Endodermal cell (in vitro differentiated cells): ENCODE results near the gene OR10A2. TPM values are rescaled to one million over a fixed set of nuclear protein-coding genes. Genes with fewer than 3 reads are reported as not detected.
"Not testable (repeated sequence)": the region's sequence is repeated elsewhere in the genome, so short reads cannot be mapped to it uniquely, and the experiment has no call there.

ENCODE experiments used
- DNase-seq: peaks from one replicate; pipeline ENCODE4 v3.0.0-alpha.2; 2017
- H3K27ac ChIP-seq: 2 replicates; pipeline ENCODE4 v1.5.1; 2013; ENCODE audit warnings: mild to moderate bottlenecking, low read depth, low read length, moderate library complexity
- H3K27me3 ChIP-seq: 2 replicates; pipeline ENCODE4 v1.6.1; 2013; ENCODE audit warnings: mild to moderate bottlenecking, low read length, moderate library complexity; ENCODE audit not compliant: insufficient read depth, control insufficient read depth, poor library complexity, severe bottlenecking
- H3K36me3 ChIP-seq: 2 replicates; pipeline ENCODE4 v1.7.0; 2013; ENCODE audit warnings: mild to moderate bottlenecking, low read length, moderate library complexity; ENCODE audit not compliant: control insufficient read depth, insufficient read depth
- H3K4me1 ChIP-seq: one replicate; pipeline ENCODE4 v1.7.0; 2013; ENCODE audit warnings: low read length; ENCODE audit not compliant: control insufficient read depth, insufficient read depth
- H3K4me3 ChIP-seq: 2 replicates; pipeline ENCODE4 v1.5.1; 2013; ENCODE audit warnings: mild to moderate bottlenecking, low read length, moderate library complexity
- H3K9ac ChIP-seq: 2 replicates; pipeline ENCODE4 v1.6.1; 2013; ENCODE audit warnings: mild to moderate bottlenecking, low read length, moderate library complexity; ENCODE audit not compliant: poor library complexity, severe bottlenecking; ENCODE audit errors: extremely low read depth
- H3K9me3 ChIP-seq: 2 replicates; pipeline ENCODE4 v1.6.1; 2013; ENCODE audit warnings: mild to moderate bottlenecking, low read length, moderate library complexity; ENCODE audit not compliant: control insufficient read depth
- H3K27ac Mint-ChIP-seq: 2 replicates; pipeline ENCODE4 v1.8.0; 2020; ENCODE audit warnings: mixed read lengths
- H3K27me3 Mint-ChIP-seq: 2 replicates; pipeline ENCODE4 v1.8.0; 2021; ENCODE audit warnings: mild to moderate bottlenecking, mixed read lengths; ENCODE audit not compliant: insufficient read depth
- H3K36me3 Mint-ChIP-seq: 2 replicates; pipeline ENCODE4 v1.8.0; 2020; ENCODE audit warnings: low read depth, mixed read lengths
- H3K4me1 Mint-ChIP-seq: 2 replicates; pipeline ENCODE4 v1.8.0; 2020; ENCODE audit warnings: mixed read lengths
- H3K4me3 Mint-ChIP-seq: 2 replicates; pipeline ENCODE4 v1.8.0; 2020; ENCODE audit warnings: mild to moderate bottlenecking, moderate library complexity, mixed read lengths
- H3K9me3 Mint-ChIP-seq: 2 replicates; pipeline ENCODE4 v1.8.0; 2020; ENCODE audit warnings: mild to moderate bottlenecking, mixed read lengths
- WGBS, 2 experiments: methylation state at CpG; one replicate each; pipeline versions ENCODE4 v1.1.5 to v1.1.7; 2013; ENCODE audit warnings: missing lambda C conversion rate in 2 of 2, mixed read lengths in 1 of 2; ENCODE audit not compliant: insufficient coverage in 1 of 2, insufficient read length in 1 of 2; 5-methylcytosine and 5-hydroxymethylcytosine counted together
- total RNA-seq, 2 donors: library from RNA; stranded (reverse); fragmentation: NEBNext Ultra II Directional in 1 of 2; extraction: Animal tissue kit (Norgen Biotek cat#: 25700) in 1 of 2; gene quantifications; 2 replicates in 1 of 2; 3 replicates in 1 of 2; pipeline ENCODE4 v1.2.1, GENCODE V29; 2021
- TF ChIP-seq, protein P1 (sequence below): fragments of 200-600 bp; sonication (generic); conservative IDR thresholded peaks from 2 replicates; pipeline ENCODE4 v1.5.0; 2021; ENCODE audit warnings: antibody characterized with exemption, mild to moderate bottlenecking

The OR10A2 gene
- total RNA-seq, 2 donors from 2014 or later: not detected

DNA sequence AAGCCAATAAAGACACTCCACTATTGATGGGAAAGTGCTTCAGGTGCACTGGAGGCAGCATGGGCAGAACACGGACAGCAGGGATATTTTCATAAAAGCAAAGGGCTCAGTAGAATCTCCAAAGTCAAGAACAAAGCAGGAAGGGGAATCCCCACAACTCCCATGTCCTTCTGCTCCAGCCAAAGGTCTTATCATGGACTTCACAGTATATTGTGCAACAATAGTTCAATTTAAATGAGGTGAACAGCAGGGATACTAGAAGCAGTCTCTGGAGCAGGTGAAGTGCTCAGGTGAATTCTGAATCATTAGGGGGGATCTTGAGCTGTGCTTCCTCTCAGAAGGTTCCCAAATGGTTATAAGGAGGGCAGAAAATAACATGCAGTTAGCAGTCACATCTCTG is 36.1 kb downstream of the OR10A2 start:
- Mint-ChIP-seq H3K9me3 (peaks cover 5% of the 10 kb centered on the region), H3K27me3 (no peaks in the 10 kb centered on the region), H3K4me3 (no peak overlapping the region), H3K36me3 (no peaks in the 10 kb centered on the region), H3K4me1 (no peaks in the 10 kb centered on the region), H3K27ac (no peak overlapping the region)
- DNase-seq: no peak
- no peaks in the 10 kb centered on the region for H3K27me3 ChIP-seq
- H3K9ac ChIP-seq: no peak overlapping the region
- no peaks in the 10 kb centered on the region for H3K9me3 ChIP-seq
- H3K4me1 ChIP-seq: no peaks in the 10 kb centered on the region
- no peak overlapping the region for H3K4me3 ChIP-seq
- TF ChIP-seq, protein P1, sequence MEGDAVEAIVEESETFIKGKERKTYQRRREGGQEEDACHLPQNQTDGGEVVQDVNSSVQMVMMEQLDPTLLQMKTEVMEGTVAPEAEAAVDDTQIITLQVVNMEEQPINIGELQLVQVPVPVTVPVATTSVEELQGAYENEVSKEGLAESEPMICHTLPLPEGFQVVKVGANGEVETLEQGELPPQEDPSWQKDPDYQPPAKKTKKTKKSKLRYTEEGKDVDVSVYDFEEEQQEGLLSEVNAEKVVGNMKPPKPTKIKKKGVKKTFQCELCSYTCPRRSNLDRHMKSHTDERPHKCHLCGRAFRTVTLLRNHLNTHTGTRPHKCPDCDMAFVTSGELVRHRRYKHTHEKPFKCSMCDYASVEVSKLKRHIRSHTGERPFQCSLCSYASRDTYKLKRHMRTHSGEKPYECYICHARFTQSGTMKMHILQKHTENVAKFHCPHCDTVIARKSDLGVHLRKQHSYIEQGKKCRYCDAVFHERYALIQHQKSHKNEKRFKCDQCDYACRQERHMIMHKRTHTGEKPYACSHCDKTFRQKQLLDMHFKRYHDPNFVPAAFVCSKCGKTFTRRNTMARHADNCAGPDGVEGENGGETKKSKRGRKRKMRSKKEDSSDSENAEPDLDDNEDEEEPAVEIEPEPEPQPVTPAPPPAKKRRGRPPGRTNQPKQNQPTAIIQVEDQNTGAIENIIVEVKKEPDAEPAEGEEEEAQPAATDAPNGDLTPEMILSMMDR: no peak
- H3K27ac ChIP-seq: no peak overlapping the region
- H3K36me3 ChIP-seq: no peaks in the 10 kb centered on the region
- WGBS, 2 experiments: 83 to 100% methylated on average over 1 of the region's 1 CpG

DNA sequence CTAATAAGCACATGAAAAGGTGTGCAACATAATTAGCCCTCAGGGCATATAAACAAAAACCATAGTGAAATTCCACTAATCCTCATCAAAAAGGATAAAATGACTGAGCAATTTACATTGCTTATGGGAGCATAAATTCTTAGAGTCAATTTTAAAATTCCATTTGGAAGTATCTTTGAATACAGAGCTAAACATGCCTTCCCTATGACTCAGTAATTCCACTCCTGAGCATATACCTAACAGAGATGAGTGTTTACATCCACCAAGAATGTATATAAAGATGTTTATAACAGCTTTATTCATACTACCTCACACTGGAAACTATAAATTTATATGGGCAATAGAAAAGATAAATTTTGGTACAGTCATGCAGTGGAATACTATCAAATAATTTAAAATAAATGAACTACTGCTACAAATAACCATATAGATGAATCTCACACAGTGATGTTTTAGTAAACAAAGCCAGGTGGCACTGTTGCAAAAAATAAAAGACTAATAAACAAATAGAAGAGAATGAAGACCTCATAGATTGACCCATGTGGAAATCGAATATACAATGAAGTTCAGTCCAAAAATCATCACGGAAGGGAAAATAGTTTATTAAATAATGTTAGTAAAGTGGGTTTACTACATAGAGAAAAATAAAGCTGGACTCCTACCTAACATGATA is 37.6 kb downstream of the OR10A2 start:
- Mint-ChIP-seq H3K27ac (no peak overlapping the region), H3K9me3 (peaks cover 18% of the 10 kb centered on the region), H3K36me3 (no peaks in the 10 kb centered on the region), H3K4me3 (no peak overlapping the region), H3K27me3 (no peaks in the 10 kb centered on the region), H3K4me1 (no peaks in the 10 kb centered on the region)
- Histone ChIP-seq H3K27me3 (no peaks in the 10 kb centered on the region), H3K4me3 (no peak overlapping the region), H3K36me3 (no peaks in the 10 kb centered on the region), H3K9me3 (no peaks in the 10 kb centered on the region), H3K4me1 (no peaks in the 10 kb centered on the region), H3K27ac (no peak overlapping the region), H3K9ac (no peak overlapping the region)
- TF ChIP-seq, protein P1: peak; percentile 58
- 50 to 92% methylated on average over 1 to 2 of the region's 2 CpGs for WGBS, 2 experiments
- no peak for DNase-seq

DNA sequence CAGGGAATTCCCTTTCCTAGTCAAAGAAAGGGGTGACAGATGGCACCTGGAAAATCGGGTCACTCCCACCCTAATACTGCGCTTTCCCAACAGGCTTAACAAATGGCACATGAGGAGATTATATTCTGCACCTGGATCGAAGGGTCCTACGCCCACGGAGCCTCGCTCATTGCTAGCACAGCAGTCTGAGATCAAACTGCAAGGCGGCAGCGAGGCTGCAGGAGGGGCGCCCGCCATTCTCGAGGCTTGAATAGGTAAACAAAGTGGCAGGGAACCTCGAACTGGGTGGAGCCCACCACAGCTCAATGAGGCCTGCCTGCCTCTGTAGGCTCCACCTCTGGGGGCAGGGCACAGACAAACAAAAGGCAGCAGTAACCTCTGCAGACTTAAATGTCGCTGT is 41.9 kb downstream of the OR10A2 start:
- not testable (repeated sequence) for H3K9me3 ChIP-seq, H3K27ac ChIP-seq, H3K4me1 Mint-ChIP-seq, H3K27me3 ChIP-seq, H3K4me3 Mint-ChIP-seq, H3K27ac Mint-ChIP-seq, H3K36me3 ChIP-seq, H3K9ac ChIP-seq, H3K4me3 ChIP-seq, H3K36me3 Mint-ChIP-seq, DNase-seq, H3K27me3 Mint-ChIP-seq, H3K4me1 ChIP-seq
- 81 to 99% methylated on average over 11 to 13 of the region's 13 CpGs for WGBS, 2 experiments
- peaks cover 27% of the 10 kb centered on the region for H3K9me3 Mint-ChIP-seq

DNA sequence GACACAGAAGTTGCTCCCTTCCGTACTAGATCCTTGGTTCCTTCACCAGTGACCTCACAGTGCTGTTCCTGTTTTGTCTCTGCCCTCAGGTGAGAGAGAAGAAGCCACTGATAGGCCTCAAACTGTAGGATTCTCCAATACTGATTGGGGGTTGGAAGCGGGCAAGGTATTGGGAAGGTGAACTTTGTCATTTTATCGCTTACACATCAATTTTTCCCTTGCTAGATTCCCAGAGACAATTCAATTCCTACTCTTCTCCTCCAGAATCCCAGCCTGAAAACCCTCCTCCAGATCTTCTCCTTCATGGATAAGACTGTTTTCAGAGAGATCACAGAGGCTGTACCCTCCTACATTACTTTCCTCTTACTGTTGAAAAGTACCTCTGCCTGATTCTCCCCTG is 48.5 kb downstream of the OR10A2 start:
- no peak overlapping the region for H3K4me3 Mint-ChIP-seq
- no peak overlapping the region for H3K27ac Mint-ChIP-seq
- Histone ChIP-seq H3K9ac (no peak overlapping the region), H3K4me3 (no peak overlapping the region), H3K27me3 (no peaks in the 10 kb centered on the region), H3K27ac (no peak overlapping the region), H3K9me3 (no peaks in the 10 kb centered on the region), H3K36me3 (no peaks in the 10 kb centered on the region), H3K4me1 (no peaks in the 10 kb centered on the region)
- H3K9me3 Mint-ChIP-seq: peaks cover 5% of the 10 kb centered on the region
- 89 to 99% methylated on average over 1 to 3 of the region's 3 CpGs for WGBS, 2 experiments
- TF ChIP-seq, protein P1: no peak
- H3K36me3 Mint-ChIP-seq: no peaks in the 10 kb centered on the region
- H3K27me3 Mint-ChIP-seq: no peaks in the 10 kb centered on the region
- no peak for DNase-seq
- H3K4me1 Mint-ChIP-seq: no peaks in the 10 kb centered on the region
